Frontal cortex (tissue), 4 donors: ENCODE data around the gene NTN1. TPM values are rescaled to one million over a fixed set of nuclear protein-coding genes. Genes with fewer than 3 reads are reported as not detected.

Experiments
- DNase-seq, 2 donors: peaks; one replicate each; pipeline ENCODE4 v3.0.0; 2012; ENCODE audit warnings: low spot score in 2 of 2
- FAIRE-seq: peaks from 2 replicates; lab custom pipeline; 2012; peaks lifted over from hg19 to GRCh38; lab: Jason Lieb, UNC
- total RNA-seq: library from RNA; depleted of rRNA; stranded (reverse); fragments of >200 nt; gene quantifications from one replicate; pipeline ENCODE4 v1.2.3, GENCODE V29; 2014
- donor health status: control.
- donor health status: control.
- donor health status: control.

The NTN1 gene
- total RNA-seq, 1 donor from 2014 or later, result 6.5 TPM

DNA sequence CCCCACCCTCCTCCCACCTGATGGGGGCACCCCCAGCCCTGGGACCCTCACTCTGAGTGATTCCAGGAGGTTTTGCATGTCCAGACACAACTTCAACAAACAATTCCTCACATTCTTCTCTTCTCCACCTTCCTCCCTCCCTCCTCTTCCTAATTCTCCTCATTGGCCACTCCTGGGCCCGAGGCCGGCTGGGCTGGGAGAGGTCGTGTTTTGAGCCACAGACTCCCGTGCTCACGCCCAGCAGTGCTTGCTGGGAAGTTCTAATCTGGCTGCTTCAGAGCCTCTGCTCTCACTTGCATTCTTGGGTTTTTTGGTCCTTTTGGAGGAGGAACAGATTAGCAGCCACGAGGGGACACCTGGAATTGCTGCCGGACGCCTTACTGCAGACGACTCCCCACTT, 157.0 kb downstream of the NTN1 start:
- FAIRE-seq (no peak), DNase-seq (no peak)

DNA sequence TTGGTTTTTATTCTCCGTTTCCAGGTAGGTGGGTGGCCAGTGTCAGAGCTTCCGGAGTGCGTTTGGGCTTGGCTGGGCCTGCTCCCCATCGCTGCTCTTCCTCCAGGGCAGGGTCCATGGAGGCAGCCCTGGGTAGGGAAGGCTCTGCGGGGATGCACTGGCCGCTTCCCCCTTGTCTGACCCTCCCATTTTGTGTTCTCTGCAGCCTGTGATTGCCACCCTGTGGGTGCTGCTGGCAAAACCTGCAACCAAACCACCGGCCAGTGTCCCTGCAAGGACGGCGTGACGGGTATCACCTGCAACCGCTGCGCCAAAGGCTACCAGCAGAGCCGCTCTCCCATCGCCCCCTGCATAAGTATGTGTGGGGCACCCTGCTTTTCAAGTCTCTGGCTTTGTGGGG, 158.3 kb downstream of the NTN1 start:
- FAIRE-seq (no peak), DNase-seq (no peak)

DNA sequence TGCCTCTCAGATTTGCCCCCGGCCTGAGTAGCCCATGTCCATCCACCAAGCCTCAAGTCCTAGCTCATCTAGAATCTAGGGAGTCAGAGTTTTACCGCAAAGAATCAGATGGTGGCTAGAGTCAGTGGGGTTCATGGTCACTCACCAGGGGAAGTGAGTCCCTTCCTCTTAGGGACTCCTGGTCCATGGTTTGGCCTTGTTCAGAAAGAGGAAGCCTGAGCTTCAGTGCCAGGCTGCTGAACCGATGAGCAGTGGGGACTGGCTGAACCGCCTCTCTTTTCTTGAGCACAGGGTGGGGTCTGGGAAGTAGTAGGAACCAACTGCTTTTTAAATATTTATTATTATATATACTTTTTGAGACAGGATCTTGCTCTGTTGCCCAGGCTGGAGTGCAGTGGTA, 160.3 kb downstream of the NTN1 start:
- FAIRE-seq (no peak), DNase-seq (no peak)

DNA sequence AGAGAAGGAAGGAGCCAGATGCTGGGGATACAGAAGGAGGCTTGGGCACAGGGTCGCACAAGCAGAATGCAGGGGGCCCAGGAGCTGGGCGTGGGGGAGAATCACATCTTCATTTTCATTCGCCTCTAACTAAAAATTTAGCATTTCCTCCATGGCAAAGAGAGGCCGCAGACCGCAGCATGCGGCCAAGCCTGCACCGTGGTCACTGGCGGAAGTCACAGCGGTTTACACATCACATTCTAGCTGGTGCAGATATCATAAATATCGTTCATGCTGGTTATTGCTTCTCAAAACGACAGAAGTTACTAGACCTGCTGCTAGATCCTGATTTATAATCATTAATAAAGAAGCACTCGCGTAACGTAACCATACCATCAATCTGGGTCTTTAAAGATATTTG, 162.0 kb downstream of the NTN1 start:
- no peak for DNase-seq
- no peak for FAIRE-seq

DNA sequence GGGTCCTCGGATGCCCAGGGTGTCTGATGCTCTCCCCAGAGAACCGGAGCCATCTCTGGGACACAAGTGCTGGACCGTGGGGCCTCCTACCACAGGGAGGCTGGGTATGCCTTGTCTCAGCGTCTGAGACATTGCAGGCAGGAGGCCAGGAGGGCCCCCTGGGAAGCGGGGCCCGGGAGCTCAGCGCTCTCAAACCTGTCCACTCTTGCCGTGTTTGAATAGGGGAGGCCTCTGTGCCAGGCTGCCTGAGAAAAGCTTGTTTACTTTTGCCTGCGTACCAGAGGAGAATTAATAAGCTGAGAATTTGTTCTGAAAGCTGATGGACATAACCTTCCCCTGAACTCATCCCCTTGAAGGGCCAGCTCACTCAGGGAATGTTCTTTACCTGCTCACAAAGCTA, 163.8 kb downstream of the NTN1 start:
- no peak for FAIRE-seq
- no peak for DNase-seq

DNA sequence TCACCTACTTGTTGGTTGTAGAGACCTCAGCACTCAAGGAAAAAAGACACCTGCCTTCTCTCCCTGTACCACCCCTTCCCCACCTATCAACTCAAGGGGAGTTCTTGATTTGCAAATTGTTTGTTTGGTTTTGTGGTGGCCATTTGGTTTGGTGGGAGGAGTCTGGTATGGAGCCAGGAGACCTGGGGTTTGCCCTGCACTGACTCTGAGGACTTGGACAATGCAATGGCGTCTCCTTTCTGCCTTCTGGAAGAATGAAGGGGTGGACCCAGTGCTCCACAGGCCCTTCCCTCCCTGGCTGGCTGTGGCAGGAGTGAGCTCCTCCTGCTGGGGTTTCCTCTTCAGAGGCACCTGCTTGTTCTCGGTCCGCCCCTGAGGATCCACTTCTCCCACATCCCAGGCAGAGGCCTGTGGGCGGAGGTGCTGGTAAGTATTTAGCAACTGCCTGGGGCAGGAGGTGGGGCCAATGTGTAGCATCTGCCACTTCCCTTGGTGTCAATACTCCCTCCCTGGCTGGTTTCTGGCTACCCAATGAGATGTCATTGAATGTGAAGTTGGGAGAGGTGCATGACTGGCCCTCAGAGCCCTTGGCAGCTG, 164.5 kb downstream of the NTN1 start:
- DNase-seq (no peak), FAIRE-seq (no peak)

DNA sequence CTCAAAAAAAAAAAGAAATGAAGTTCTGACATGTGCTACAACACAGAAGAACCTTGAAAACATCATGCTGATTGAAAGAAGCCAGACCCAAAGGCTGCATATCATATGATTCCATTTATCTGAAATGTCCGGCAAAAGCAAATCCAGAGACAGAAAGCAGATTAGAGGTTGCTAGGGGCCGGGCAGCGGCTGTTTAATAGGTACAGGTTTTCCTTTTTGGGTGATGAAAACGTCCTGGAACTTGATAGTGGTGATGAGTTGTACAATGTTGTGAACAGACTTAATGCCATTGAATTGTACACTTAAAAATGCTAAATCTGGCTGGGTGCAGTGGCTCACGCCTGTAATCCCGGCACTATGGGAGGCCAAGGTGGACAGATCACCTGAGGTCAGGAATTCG, 166.5 kb downstream of the NTN1 start:
- no peak for FAIRE-seq
- no peak for DNase-seq

DNA sequence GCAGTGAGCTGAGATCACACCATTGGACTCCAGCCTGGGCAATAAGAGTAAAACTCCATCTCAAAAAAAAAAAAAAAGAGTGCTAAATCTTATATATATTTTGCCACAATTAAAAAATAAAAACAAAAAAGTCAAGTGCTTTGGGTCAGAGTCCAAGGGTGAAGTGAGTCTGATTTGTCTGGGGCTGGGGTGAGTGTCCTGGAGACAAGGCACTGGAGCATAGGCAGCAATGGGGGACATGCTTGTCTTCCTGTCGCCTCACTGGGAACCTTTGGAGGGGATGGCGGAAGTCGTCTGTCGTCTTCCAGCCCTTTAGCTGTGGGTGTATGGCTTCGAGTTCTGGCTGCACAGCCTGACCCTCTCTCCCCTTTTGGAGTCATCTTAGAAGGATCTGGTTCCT, 167.1 kb downstream of the NTN1 start:
- no peak for DNase-seq

DNA sequence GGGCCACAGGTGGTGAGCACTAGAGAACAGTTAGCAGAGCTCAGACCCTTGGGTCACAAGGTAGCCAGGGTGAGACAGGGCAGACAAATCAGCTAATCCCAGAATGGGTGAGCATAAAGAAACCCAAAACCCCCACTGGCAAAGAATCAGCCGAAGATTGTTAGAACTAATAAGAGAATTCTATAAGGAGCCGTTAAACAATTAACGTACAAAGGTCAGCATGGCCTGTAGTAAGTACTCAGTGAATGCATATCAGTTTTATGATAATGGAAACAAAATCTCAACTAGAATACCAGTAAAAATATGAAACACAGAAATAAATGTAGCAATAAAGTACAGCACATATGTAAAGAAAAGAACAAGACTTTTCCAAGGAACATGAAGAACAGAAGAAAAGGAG, 168.6 kb downstream of the NTN1 start:
- DNase-seq, result no peak
- no peak for FAIRE-seq

More for the DNA sequence above, 167.1 kb downstream of the NTN1 start:
- FAIRE-seq, result no peak

DNA sequence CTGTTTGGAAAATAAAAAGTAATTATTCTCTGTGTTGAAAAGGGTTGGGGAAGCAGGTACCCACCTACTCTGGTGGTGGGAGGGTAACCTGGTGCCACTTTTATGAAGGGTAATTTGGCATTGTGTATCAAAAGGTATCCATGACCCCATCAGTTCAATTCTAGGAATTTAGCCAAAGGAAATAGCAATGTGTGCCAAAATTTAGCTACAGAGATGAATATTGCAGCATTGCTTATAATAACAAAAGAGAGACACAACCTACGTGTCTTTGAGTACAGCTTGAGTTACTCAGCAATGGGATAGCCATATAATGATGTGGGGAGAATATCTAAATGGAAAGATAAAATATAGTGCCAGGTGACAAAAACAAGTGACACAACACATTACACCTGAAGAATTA, 170.7 kb downstream of the NTN1 start:
- FAIRE-seq, result no peak
- DNase-seq, result no peak

DNA sequence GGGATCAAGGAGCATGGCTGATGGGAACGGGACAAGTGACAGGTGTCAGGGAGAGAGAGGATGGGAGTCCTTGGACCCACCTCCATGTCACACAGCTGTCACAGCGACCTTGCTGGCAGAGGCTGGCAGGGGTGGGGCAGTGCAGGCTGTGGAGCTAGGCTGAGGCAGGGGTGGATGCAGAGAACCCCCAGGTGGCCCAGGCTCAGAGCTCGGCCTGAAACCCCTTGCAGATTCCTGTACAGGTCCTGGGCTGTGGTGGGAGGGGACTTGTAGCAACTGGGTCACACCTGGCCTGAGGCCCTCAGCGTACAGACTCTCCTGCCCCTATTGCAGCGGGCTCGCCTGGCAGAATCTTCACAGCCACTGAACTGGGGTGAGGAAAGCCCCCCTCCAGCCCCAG, 174.1 kb downstream of the NTN1 start:
- DNase-seq (no peak), FAIRE-seq (no peak)

DNA sequence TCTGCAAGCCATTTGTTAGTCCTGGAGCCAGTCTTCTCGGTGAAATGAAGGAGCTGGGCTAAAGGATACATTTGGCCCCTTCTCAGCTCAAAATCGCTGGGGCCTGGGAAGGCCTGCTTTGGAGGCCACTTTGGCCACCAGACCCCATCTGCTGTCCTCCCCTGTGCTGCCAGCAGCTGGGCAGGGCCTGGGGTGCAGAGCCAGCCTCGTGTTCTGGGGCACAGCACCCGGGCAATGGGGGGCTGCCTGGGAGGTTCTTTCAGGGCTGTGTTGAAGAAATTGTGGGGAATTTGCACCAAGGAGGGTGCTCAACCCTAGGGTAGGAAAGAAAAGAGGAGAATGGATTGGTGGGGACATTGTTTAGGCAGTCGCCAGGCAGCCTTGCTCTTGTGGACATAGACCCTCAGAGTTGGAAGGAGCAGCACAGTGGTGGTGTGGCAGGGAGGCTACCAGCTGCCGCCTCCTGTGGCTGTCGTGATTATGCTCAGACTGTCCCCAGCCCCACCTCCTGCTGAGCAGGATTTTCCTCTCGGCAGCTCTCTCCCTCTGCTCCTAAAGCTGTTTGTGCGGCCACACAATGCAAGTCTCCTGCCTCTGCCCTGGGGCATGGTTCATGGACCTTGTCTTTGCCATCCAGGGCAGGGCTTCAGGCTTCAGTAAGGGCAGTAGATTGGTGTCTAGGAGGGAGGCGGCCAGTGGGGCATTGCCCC, 174.8 kb downstream of the NTN1 start:
- FAIRE-seq, result no peak

DNA sequence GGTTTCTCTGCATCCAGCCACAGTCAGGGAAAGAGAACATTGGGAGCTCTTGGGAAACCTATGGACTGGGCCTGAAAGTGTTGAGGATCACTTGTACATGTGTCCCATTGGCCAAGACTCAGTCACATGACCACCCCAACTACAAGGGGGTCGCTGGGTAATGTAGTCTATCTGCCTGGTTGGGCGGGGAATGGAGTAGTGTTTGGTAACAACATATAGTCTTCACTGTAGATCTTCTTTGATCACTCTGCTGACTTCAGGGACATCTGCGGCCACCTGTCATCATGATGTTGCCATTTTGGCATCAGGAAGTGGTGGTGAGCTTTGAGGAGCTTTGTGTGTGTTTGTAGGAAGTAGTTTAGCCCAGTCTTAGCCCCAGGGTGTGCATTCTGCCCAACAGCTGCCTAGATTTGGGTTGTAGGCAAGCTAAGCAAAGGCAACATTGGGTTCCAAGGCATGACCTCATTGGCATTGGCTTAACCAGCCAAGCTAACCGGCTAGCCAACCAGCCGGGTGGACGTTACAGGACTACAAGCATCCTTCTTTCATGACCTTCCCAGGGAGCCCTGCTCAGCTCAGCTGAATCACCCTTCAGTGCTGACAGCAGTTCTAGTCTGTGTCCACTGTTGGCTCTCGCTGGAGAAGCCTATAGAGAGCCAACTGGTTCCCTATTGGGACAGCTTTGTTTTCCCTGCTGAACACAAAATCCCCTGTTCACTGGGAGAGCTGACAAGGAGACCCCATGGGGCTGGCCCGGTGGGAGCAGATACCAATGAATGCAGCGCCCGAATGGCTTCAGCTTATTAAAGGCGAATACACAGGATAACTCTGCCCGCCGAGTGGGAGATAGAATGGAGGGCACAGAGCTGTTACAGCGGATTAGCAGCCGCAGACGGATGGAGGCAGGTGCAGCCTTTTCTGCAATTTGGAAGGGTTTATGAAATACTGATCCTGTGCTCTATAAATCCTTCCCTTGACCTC, 178.6 kb downstream of the NTN1 start:
- FAIRE-seq (no peak), DNase-seq (no peak)

More for the DNA sequence above, 174.8 kb downstream of the NTN1 start:
- DNase-seq, result no peak

DNA sequence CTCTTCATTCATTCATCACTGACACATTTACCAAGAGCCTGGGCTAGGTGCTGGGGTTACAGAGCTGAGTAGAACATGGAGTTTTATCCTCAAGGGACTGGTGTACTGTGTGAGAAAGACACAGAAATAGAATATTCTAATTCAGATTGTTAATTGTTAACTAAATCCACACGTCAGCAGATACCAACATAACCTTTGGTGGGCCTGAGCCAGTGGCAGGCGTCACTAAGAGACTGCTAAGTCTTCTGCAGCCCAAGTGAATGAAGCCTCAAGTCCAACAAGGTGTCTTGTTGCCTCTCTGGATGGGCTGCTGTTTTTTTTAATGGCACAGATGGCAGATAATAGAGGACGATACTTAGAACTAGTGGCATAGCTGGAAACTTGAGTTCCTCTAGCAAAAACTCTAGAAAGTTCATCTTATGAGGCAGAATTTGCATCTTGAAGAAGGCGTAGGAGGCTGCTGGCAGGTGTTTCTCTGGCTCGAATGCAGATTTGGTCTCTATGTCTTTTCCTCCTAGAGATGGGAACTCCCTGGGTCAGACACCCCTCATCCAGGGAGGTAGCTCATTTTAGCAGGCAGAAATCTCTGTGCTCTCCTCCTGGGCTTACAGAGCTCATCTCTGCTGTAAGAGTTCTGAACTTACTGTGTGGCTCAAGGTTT, 179.5 kb downstream of the NTN1 start:
- FAIRE-seq (no peak), DNase-seq (no peak)

DNA sequence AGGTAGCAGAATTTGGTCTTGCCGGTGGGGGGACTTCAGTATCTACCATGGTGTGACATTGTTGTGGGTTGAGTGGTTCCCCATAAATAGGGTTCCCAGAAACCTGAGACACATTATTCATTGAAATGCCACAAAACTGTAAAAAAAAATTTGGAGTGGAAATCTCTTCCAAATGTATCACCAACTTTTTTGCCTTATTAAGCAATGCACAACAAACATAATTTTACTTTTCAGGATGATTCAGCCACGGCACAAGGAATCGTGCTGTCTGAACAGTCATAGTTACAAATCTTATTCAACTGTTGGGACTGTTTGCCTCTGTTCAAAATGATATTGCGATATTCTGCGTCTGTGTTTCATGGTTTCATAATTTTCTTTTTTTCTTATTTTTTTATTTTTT, 181.2 kb downstream of the NTN1 start:
- FAIRE-seq, result no peak

DNA sequence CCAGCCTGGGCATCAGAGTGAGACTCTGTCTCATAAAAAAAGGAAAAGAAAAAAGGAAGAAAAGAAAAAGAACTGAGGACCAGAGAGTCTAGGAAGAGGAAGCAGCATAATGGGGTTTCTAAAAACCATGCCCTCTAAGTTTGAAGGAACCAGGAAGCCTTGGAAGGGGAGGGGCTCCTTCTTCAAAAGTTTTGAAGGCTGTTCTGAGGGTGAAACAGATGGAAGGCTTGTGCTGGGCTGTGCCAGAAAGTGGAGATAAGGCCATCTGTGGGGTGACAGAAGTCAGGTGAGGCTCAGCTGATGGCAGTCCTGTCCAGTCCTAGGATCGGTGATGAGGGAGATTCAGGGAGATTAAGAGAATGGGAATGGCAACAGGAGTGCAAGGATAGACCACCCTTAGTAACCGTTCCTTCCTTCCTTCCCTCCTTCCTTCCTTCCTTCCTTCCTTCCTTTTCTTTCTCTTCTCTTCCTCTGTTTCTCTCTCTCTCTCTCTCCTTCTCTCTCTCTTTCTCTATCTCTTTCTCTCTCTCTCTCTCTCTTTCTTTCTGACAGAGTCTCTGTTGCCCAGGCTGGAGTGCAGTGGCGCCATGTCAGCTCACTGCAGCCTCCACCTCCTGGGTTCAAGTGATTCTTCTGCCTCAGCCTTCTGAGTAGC, 182.6 kb downstream of the NTN1 start:
- DNase-seq, result no peak
- no peak for FAIRE-seq

More for the DNA sequence above, 181.2 kb downstream of the NTN1 start:
- no peak for DNase-seq

DNA sequence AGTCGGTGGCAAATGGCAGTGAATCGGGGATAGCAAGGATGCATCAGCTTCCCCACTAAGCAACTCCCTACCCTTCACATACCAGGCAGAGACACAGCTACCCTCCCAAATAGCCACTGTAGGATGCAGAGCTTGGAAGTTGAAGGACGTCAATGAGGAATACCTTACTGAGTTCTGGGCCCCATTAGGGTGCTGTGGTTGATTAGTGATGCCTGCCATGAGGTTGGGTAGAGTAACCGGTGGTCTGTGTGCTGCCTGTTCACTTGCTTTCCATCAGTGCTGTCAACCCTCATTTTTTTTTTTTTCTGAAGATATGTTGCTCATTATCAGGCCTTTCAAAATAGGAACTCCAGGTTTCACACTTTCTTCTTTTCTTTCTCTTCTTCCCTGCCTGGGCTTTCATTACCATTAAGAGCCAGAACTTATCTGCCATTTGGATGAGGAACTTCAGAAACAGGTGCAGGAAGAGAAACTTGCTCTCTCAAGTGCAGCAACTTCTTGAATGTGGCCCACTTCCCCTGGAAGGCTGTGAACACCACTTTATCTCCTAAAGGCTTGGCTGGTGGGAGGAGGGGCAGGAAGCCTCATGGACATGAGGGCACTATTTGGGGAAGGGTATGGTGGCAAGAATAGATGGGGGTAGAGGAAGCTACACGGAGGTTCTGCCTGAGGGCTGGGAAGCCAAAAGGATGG, 183.5 kb downstream of the NTN1 start:
- no peak for FAIRE-seq

DNA sequence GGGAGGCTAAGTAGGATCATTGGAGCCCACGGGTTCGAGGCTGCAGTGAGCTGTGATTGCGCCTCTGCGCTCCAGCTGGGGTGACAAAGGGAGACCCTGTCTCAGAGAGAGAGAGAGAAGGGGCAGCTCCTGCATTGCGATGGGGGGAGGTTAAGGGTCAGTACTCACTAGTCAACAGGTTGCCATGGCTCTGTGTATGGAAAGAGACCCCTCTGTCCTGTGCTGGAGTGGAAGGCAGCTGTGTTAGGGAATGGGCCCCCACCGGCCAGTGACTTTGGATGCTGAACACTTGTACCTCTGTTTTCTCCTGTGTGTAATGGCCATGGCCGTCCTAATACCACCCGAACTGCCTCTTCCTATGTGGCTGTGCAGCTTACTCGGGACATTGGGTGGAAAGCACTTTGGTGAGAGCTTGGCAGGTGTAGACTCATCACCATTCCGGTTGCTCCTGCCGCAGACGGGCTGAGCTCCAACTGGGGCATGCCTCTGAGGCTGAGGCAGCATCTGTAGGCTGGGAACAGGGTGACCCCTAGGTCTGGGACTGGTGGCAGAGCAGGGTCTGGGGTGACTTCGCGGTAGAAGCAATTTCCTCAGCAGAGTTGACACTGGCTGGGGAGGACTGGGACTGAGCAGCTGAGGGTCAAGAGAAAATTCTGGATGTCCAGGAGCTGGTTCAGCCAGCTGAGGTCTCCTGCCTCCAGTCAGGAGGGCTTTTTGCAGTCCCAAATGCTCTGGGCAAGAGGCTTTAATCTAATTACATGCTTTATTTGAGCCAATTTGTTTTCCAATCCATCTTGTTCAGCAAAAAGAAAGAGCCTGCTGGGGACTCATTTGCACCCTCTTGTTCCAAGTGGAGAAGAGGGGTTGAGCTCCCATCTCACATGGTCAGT, 184.5 kb downstream of the NTN1 start:
- DNase-seq (no peak), FAIRE-seq (no peak)

More for the DNA sequence above, 183.5 kb downstream of the NTN1 start:
- DNase-seq, result no peak
